Measurements from ENCODE around the gene ANKRD23. TPM values are rescaled to one million over a fixed set of nuclear protein-coding genes. Genes with fewer than 3 reads are reported as not detected.
A peak's percentile ranks its signal among the peaks of the same experiment; 100 is the strongest.

ANKRD23 gene
- total and polyA plus RNA-seq, 2 experiments from 2014 or later: 0.76 to 1.4 TPM

- no peaks in the 10 kb centered on the region for H3F3A ChIP-seq (ENCODE audit: insufficient read depth)
- H3K4me3 ChIP-seq: no peak overlapping the region
- no peaks in the 10 kb centered on the region for H3K9me2 ChIP-seq (ENCODE audit: insufficient read depth)
- no peaks in the 10 kb centered on the region for H4K20me1 ChIP-seq (ENCODE audit: insufficient read depth)
- H3K27me3 ChIP-seq (replicated peaks; ENCODE audit: insufficient read depth): no peaks in the 10 kb centered on the region
- H3K27ac ChIP-seq: no peak overlapping the region
- H3K79me2 ChIP-seq (ENCODE audit: insufficient read depth): no peaks in the 10 kb centered on the region
- in situ Hi-C loops (cut with MboI): no loop called here
- H3K36me3 ChIP-seq (ENCODE audit: low read depth): no peaks in the 10 kb centered on the region
- H3K9ac ChIP-seq: no peak overlapping the region
- H2AFZ ChIP-seq: peak overlapping the region; percentile 45; the same call in 1 of the 2 replicates
- H3K9me3 ChIP-seq (ENCODE audit: low read depth): no peaks in the 10 kb centered on the region
- DNase-seq: no peak
- H3K4me2 ChIP-seq (ENCODE audit: unreplicated experiment): no peak overlapping the region
- no peaks in the 10 kb centered on the region for H3K4me1 ChIP-seq (ENCODE audit: insufficient read depth)
- no peak for TF ChIP-seq EZH2 (IDR thresholded peaks at IDR 0.05; ENCODE audit: insufficient read depth, poor library complexity, severe bottlenecking)
- no peak for TF ChIP-seq EZH2phosphoT487 (IDR thresholded peaks at IDR 0.05; ENCODE audit: insufficient read depth, low read depth)
- 46 to 52% methylated on average over 11 to 12 of the region's 12 CpGs for WGBS, 2 experiments (ENCODE audit: low coverage in 1 of 2, low lambda C conversion rate in 2 of 2, missing lambda C conversion rate in 2 of 2)
These were observed 44.5 kb upstream of the ANKRD23 start for GRCh38 chr2:96888072-96889011.

- H2AFZ ChIP-seq: peak overlapping the region; percentile 45; the same call in 1 of the 2 replicates
These were observed 43.7 kb upstream of the ANKRD23 start for GRCh38 chr2:96887493-96888012.

GRCh38 chr2:96885432-96886347, 41.9 kb upstream of the ANKRD23 start:
- H3K79me2 ChIP-seq (ENCODE audit: insufficient read depth): no peaks in the 10 kb centered on the region
- in situ Hi-C loops (cut with MboI): no loop called here
- H2AFZ ChIP-seq: no peak overlapping the region
- H4K20me1 ChIP-seq (ENCODE audit: insufficient read depth): no peaks in the 10 kb centered on the region
- no peaks in the 10 kb centered on the region for H3K9me2 ChIP-seq (ENCODE audit: insufficient read depth)
- 84 to 86% methylated on average over 23 of the region's 23 CpGs for WGBS, 2 experiments (ENCODE audit: low coverage in 1 of 2, low lambda C conversion rate in 2 of 2, missing lambda C conversion rate in 2 of 2)
- no peak for TF ChIP-seq EZH2 (IDR thresholded peaks at IDR 0.05; ENCODE audit: insufficient read depth, poor library complexity, severe bottlenecking)
- no peak for TF ChIP-seq EZH2phosphoT487 (IDR thresholded peaks at IDR 0.05; ENCODE audit: insufficient read depth, low read depth)
- no peaks in the 10 kb centered on the region for H3K36me3 ChIP-seq (ENCODE audit: low read depth)
- no peak overlapping the region for H3K4me2 ChIP-seq (ENCODE audit: unreplicated experiment)
- no peak overlapping the region for H3K9ac ChIP-seq
- peaks cover 7% of the 10 kb centered on the region; the same call in 1 of the 2 replicates for H3K27me3 ChIP-seq (replicated peaks; ENCODE audit: insufficient read depth)
- no peaks in the 10 kb centered on the region for H3K4me1 ChIP-seq (ENCODE audit: insufficient read depth)
- H3F3A ChIP-seq (ENCODE audit: insufficient read depth): no peaks in the 10 kb centered on the region
- H3K4me3 ChIP-seq: no peak overlapping the region
- H3K9me3 ChIP-seq (ENCODE audit: low read depth): no peaks in the 10 kb centered on the region
- no peak overlapping the region for H3K27ac ChIP-seq
- DNase-seq: no peak

More at GRCh38 chr2:96887493-96888012, 43.7 kb upstream of the ANKRD23 start:
- no peaks in the 10 kb centered on the region for H3K27me3 ChIP-seq (replicated peaks; ENCODE audit: insufficient read depth)
- H3K36me3 ChIP-seq (ENCODE audit: low read depth): no peaks in the 10 kb centered on the region
- no peaks in the 10 kb centered on the region for H3K9me3 ChIP-seq (ENCODE audit: low read depth)
- no peaks in the 10 kb centered on the region for H3K79me2 ChIP-seq (ENCODE audit: insufficient read depth)
- H3K9me2 ChIP-seq (ENCODE audit: insufficient read depth): no peaks in the 10 kb centered on the region
- 16 to 17% methylated on average over 18 of the region's 18 CpGs for WGBS, 2 experiments (ENCODE audit: low coverage in 1 of 2, low lambda C conversion rate in 2 of 2, missing lambda C conversion rate in 2 of 2)
- no peak overlapping the region for H3K27ac ChIP-seq
- H3K4me2 ChIP-seq (ENCODE audit: unreplicated experiment): no peak overlapping the region
- H3K4me1 ChIP-seq (ENCODE audit: insufficient read depth): no peaks in the 10 kb centered on the region
- no peak overlapping the region for H3K4me3 ChIP-seq
- peak; percentile 31 for DNase-seq
- no peaks in the 10 kb centered on the region for H3F3A ChIP-seq (ENCODE audit: insufficient read depth)
- H3K9ac ChIP-seq: no peak overlapping the region
- in situ Hi-C loops (cut with MboI): no loop called here
- H4K20me1 ChIP-seq (ENCODE audit: insufficient read depth): no peaks in the 10 kb centered on the region
- TF ChIP-seq EZH2phosphoT487 (IDR thresholded peaks at IDR 0.05; ENCODE audit: insufficient read depth, low read depth): no peak
- TF ChIP-seq EZH2 (IDR thresholded peaks at IDR 0.05; ENCODE audit: insufficient read depth, poor library complexity, severe bottlenecking): no peak

Measured in GM23248 (cell line).